GM12878 (cell line): ENCODE measurements around the gene NCF1. TPM values are rescaled to one million over a fixed set of nuclear protein-coding genes. Genes with fewer than 3 reads are reported as not detected.
A peak's percentile ranks its signal among the peaks of the same experiment; 100 is the strongest.
"Not testable (repeated sequence)": the region's sequence is repeated elsewhere in the genome, so short reads cannot be mapped to it uniquely, and the experiment has no call there.

ENCODE experiments used
- ATAC-seq: fragments of 200-7000 bp; cut with Tn5 transposase; 3 replicates; pipeline ENCODE4 v1.9.1; 2020; ENCODE audit warnings: mild to moderate bottlenecking, moderate library complexity
- BruUV-seq: library from RNA; stranded (reverse); fragments of 400-500 nt; replicated peaks from 2 replicates; lab custom pipeline; 2021; lab: Mats Ljungman, UMichigan
- CTCF ChIA-PET: fragments of 300-600 bp; sonication (Branson Sonifier 250); formaldehyde crosslinking; extraction: SDS; loops from one replicate; lab custom pipeline; 2021; ENCODE audit warnings: inconsistent platforms; lab: Yijun Ruan, JAX
- POLR2A ChIA-PET: fragments of 350-600 bp; formaldehyde crosslinking; extraction: SDS; loops from one replicate; lab custom pipeline; 2021; ENCODE audit warnings: inconsistent platforms; lab: Charles Lee
- RAD21 ChIA-PET: fragments of 300-600 bp; sonication (Branson Sonifier 250); formaldehyde crosslinking; loops from one replicate; lab custom pipeline; 2023; ENCODE audit warnings: antibody characterized with exemption; ENCODE audit not compliant: unreplicated experiment; lab: Charles Lee
- SMC1A ChIA-PET: fragments of 300-600 bp; sonication (Branson Sonifier 250); formaldehyde crosslinking; loops from one replicate; lab custom pipeline; 2023; ENCODE audit not compliant: unreplicated experiment, uncharacterized antibody; lab: Charles Lee
- DNase-seq: peaks from one replicate; pipeline ENCODE4 v3.0.0-alpha.2; 2011; ENCODE audit warnings: low read depth, low spot score
- FAIRE-seq: peaks from 3 replicates; lab custom pipeline; 2011; peaks lifted over from hg19 to GRCh38; lab: Jason Lieb, UNC
- H2AFZ ChIP-seq: 2 replicates; pipeline ENCODE4 v1.6.0; 2011; ENCODE audit warnings: low read depth, low read length, control low read depth; ENCODE audit not compliant: control insufficient read depth
- H3K27ac ChIP-seq: 2 replicates; pipeline ENCODE4 v1.5.1; 2011; ENCODE audit warnings: control low read depth; ENCODE audit not compliant: control insufficient read depth, insufficient read depth
- H3K27me3 ChIP-seq, 2 experiments: replicated peaks in 1 of 2; 2 replicates each; pipeline versions ENCODE4 v1.6.0 to v1.6.1; 2011; ENCODE audit warnings: low read length in 1 of 2; ENCODE audit not compliant: control insufficient read depth in 2 of 2, insufficient read depth in 2 of 2
- H3K36me3 ChIP-seq, 2 experiments: 2 replicates each; pipeline ENCODE4 v1.5.1; 2011; ENCODE audit warnings: low read length in 1 of 2; ENCODE audit not compliant: control insufficient read depth in 2 of 2, insufficient read depth in 2 of 2
- H3K4me1 ChIP-seq: 2 replicates; pipeline ENCODE4 v1.6.1; 2011; ENCODE audit warnings: mild to moderate bottlenecking, low read length, moderate library complexity, mixed read lengths; ENCODE audit not compliant: control insufficient read depth, insufficient read depth
- H3K4me2 ChIP-seq: 2 replicates; pipeline ENCODE4 v1.6.0; 2011; ENCODE audit warnings: control low read depth; ENCODE audit not compliant: control insufficient read depth, insufficient read depth
- H3K4me3 ChIP-seq: fragments of 200-600 bp; sonication (generic); 2 replicates; pipeline ENCODE4 v1.5.1; 2016
- H3K79me2 ChIP-seq: 2 replicates; pipeline ENCODE4 v1.6.0; 2011; ENCODE audit warnings: low read length; ENCODE audit not compliant: control insufficient read depth, insufficient read depth
- H3K9ac ChIP-seq: 2 replicates; pipeline ENCODE4 v1.8.0; 2011; ENCODE audit warnings: low read length, control low read depth, mixed read lengths; ENCODE audit not compliant: control insufficient read depth, insufficient read depth
- H3K9me3 ChIP-seq: replicated peaks from 3 replicates; pipeline ENCODE4 v1.5.1; 2011; ENCODE audit warnings: mild to moderate bottlenecking, low read length; ENCODE audit not compliant: control insufficient read depth, insufficient read depth
- H4K20me1 ChIP-seq: 2 replicates; pipeline ENCODE4 v1.6.0; 2011; ENCODE audit not compliant: control insufficient read depth, insufficient read depth
- WGBS: methylation state at CpG from one replicate; pipeline ENCODE4 v1.1.6; 2016; ENCODE audit warnings: low lambda C conversion rate; ENCODE audit not compliant: insufficient replicate concordance, insufficient coverage; ENCODE audit errors: missing lambda C conversion rate; 5-methylcytosine and 5-hydroxymethylcytosine counted together
- in situ Hi-C: fragments of 300-500 bp; cut with MboI; formaldehyde crosslinking; loops from 9 replicates; pipeline ENCODE4 v1.14.3; 2018; ENCODE audit warnings: mixed read lengths
- intact Hi-C: fragments of 100-400 bp; cut with micrococcal nuclease; formaldehyde crosslinking; loops from one replicate; pipeline ENCODE4 v1.14.2; 2022; ENCODE audit not compliant: unreplicated experiment
- polyA plus RNA-seq, 11 experiments: library from polyadenylated mRNA; depleted of rRNA in 4 of 11; unstranded in 6 of 11; stranded (reverse) in 5 of 11; fragments of >200 nt; fragmentation: Nextera tagmentation in 4 of 11; fragmentation: Illumina TruSeq in 1 of 11; extraction: Ambion mirVana in 4 of 11; extraction: Trizol in 1 of 11; gene quantifications; 1 replicate in 1 of 11; 2 replicates in 10 of 11; pipeline versions ENCODE4 v1.2.1 to v1.2.3, GENCODE V29; 2011 to 2016; ENCODE audit warnings: inconsistent platforms in 2 of 11, missing spikeins in 2 of 11, low read depth in 1 of 11
- total RNA-seq, 4 experiments: library from RNA; depleted of rRNA in 3 of 4; stranded (reverse); fragments of >200 nt in 3 of 4; fragmentation: Illumina TruSeq in 1 of 4; extraction: Trizol in 1 of 4; gene quantifications; 2 replicates each; pipeline versions ENCODE4 v1.2.1 to v1.2.3, GENCODE V29; 2013 to 2021

NCF1 gene
- total and polyA plus RNA-seq, 10 of the 15 experiments (the other 5 are each of a cell fraction or from before 2014, with no cell fraction given), result 2.8 to 230 (median 134) TPM

- 97% methylated on average over 7 of the region's 17 CpGs for WGBS
- RAD21 ChIA-PET, in situ Hi-C loops, H3K27ac ChIP-seq, H4K20me1 ChIP-seq, POLR2A ChIA-PET, CTCF ChIA-PET, FAIRE-seq, H3K4me1 ChIP-seq, DNase-seq, H3K79me2 ChIP-seq, H3K27me3 ChIP-seq, H3K4me2 ChIP-seq, H2AFZ ChIP-seq, BruUV-seq, H3K9ac ChIP-seq, H3K36me3 ChIP-seq, ATAC-seq, H3K9me3 ChIP-seq, H3K4me3 ChIP-seq, intact Hi-C loops, SMC1A ChIA-PET: not testable (repeated sequence)
These were observed 5.2 kb downstream of the NCF1 start for GRCh38 chr7:74779053-74779452.

GRCh38 chr7:74781746-74782145, 7.9 kb downstream of the NCF1 start:
- H3K4me2 ChIP-seq, RAD21 ChIA-PET: not testable (repeated sequence)

GRCh38 chr7:74783595-74783994, 9.8 kb downstream of the NCF1 start:
- H3K79me2 ChIP-seq, H3K9me3 ChIP-seq, H3K36me3 ChIP-seq, H3K4me2 ChIP-seq, H2AFZ ChIP-seq, CTCF ChIA-PET, intact Hi-C loops, RAD21 ChIA-PET, DNase-seq, POLR2A ChIA-PET, BruUV-seq, H3K27ac ChIP-seq, H4K20me1 ChIP-seq, in situ Hi-C loops, SMC1A ChIA-PET, FAIRE-seq, H3K9ac ChIP-seq, H3K4me3 ChIP-seq, H3K27me3 ChIP-seq, ATAC-seq, H3K4me1 ChIP-seq: not testable (repeated sequence)
- 86% methylated on average over 3 of the region's 5 CpGs for WGBS

More at GRCh38 chr7:74781746-74782145, 7.9 kb downstream of the NCF1 start:
- H3K36me3 ChIP-seq, H2AFZ ChIP-seq, DNase-seq, H3K4me3 ChIP-seq, H4K20me1 ChIP-seq, FAIRE-seq, BruUV-seq, H3K9ac ChIP-seq, H3K27me3 ChIP-seq, POLR2A ChIA-PET, ATAC-seq, H3K9me3 ChIP-seq, H3K27ac ChIP-seq, intact Hi-C loops, in situ Hi-C loops, CTCF ChIA-PET, H3K4me1 ChIP-seq, SMC1A ChIA-PET, H3K79me2 ChIP-seq: not testable (repeated sequence)
- 86% methylated on average over 3 of the region's 6 CpGs for WGBS

DNA sequence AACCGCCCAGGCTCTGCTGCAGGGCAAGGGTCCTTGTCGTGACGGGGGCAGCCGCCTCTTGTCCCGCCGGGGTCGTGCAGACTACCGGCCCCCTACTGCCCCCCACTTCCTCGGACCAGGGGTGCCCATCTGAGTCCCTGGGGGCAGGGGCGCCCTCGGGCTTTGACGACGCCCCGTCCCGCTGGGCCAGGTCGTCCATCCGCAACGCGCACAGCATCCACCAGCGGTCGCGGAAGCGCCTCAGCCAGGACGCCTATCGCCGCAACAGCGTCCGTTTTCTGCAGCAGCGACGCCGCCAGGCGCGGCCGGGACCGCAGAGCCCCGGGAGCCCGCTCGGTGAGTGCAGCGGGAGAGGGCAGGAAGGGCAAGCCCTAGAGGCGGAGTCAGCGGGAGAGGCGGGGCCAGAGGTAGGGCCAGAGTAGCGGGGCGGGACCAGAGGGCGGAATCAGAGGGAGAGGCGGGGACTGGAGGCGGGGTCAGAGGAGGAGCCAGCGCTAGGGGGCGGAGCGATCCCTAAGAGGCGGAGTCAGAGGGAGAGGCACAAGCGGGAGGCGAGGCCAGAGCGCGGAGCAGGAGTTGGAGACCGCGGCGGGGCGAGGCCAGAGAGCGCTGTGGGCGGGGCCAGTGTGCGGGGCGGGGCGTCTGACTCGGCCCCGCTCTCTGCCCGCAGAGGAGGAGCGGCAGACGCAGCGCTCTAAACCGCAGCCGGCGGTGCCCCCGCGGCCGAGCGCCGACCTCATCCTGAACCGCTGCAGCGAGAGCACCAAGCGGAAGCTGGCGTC, 14.7 kb downstream of the NCF1 start:
- H3K27ac ChIP-seq, H3K9ac ChIP-seq, H4K20me1 ChIP-seq, H3K27me3 ChIP-seq, in situ Hi-C loops, intact Hi-C loops, FAIRE-seq, BruUV-seq, H3K36me3 ChIP-seq, H3K4me1 ChIP-seq, H3K4me3 ChIP-seq, CTCF ChIA-PET, POLR2A ChIA-PET, SMC1A ChIA-PET, H2AFZ ChIP-seq, RAD21 ChIA-PET, H3K79me2 ChIP-seq, H3K9me3 ChIP-seq, H3K4me2 ChIP-seq: not testable (repeated sequence)
- ATAC-seq (peak; percentile 97), DNase-seq (peak; percentile 55)
- no CpG with 5 or more reads among the region's 82 CpGs for WGBS
